ENCODE data around the gene PEAK1. TPM values are rescaled to one million over a fixed set of nuclear protein-coding genes. Genes with fewer than 3 reads are reported as not detected.
A peak's percentile ranks its signal among the peaks of the same experiment; 100 is the strongest.

PEAK1 gene
- total RNA-seq, 2 donors from 2014 or later, result 33.5 to 54.4 TPM

DNA sequence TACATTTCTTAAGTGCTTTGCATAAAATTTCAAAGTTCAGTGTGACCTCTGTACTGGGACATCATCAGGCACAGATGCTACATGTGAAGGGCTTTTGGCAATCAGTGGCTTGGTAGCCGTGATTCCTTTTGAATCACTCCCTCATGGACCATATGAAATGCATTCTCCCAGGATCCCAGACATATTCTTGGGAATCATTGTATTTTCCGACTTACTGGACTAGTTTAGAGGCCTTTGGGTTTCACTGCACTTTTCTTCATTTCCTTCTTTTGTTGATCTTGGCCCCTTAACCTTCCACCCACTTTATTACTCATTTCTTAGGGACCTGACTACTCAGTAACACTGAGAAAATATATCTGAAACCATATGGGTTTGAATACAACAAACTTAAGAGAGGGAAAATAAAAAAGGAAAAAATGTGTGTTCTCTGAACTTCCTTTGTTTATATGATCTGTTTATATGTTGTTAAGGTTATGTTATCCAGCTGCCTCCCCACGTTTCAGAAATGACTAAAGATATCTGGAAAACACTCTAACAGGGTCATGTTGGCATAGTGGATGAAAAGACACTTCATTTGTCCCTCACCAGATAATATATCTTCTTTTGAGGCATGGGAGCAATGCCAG lies 35.9 kb upstream of the PEAK1 start:
- no peak overlapping the region for H3K4me3 ChIP-seq
- H3K36me3 ChIP-seq, result no peaks in the 10 kb centered on the region
- H3K27ac ChIP-seq, result no peak overlapping the region
- intact Hi-C loops (cut with DNase I), result no loop called here
- no peak overlapping the region for H3K9ac ChIP-seq (ENCODE audit: low read depth in 2 of 2, low read length in 2 of 2)
- TF ChIP-seq, protein P1, sequence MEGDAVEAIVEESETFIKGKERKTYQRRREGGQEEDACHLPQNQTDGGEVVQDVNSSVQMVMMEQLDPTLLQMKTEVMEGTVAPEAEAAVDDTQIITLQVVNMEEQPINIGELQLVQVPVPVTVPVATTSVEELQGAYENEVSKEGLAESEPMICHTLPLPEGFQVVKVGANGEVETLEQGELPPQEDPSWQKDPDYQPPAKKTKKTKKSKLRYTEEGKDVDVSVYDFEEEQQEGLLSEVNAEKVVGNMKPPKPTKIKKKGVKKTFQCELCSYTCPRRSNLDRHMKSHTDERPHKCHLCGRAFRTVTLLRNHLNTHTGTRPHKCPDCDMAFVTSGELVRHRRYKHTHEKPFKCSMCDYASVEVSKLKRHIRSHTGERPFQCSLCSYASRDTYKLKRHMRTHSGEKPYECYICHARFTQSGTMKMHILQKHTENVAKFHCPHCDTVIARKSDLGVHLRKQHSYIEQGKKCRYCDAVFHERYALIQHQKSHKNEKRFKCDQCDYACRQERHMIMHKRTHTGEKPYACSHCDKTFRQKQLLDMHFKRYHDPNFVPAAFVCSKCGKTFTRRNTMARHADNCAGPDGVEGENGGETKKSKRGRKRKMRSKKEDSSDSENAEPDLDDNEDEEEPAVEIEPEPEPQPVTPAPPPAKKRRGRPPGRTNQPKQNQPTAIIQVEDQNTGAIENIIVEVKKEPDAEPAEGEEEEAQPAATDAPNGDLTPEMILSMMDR (IDR thresholded peaks at IDR 0.05), result no peak
- no peaks in the 10 kb centered on the region for H3K4me1 ChIP-seq
- DNase-seq, result no peak
- H3K27me3 ChIP-seq, result no peaks in the 10 kb centered on the region
- H3K9me3 ChIP-seq, result no peaks in the 10 kb centered on the region

DNA sequence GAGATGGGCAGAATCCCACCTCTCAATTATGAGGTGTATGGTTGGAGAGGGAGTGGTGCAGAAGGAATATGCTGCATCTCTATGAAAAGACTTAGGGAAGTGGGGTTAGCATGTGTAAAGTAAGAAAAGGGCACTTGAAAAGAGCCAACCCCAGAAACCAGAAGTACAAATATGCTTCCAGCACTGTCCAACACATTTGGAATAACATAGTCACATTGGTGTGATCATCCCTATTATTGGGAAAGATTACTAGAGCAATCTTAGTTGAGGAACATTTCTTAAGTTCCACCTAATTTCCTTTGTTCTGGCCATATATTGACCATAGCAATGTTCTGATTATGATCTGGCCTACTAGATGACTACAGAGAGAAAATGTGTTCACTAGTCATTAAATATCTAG lies 35.0 kb upstream of the PEAK1 start:
- no peak for DNase-seq
- intact Hi-C loops (cut with DNase I), result no loop called here
- Histone ChIP-seq H3K27ac (no peak overlapping the region), H3K4me3 (no peak overlapping the region), H3K36me3 (no peaks in the 10 kb centered on the region), H3K4me1 (no peaks in the 10 kb centered on the region), H3K27me3 (no peaks in the 10 kb centered on the region), H3K9ac (ENCODE audit: low read depth in 2 of 2, low read length in 2 of 2) (no peak overlapping the region), H3K9me3 (no peaks in the 10 kb centered on the region)
- TF ChIP-seq, protein P1 (IDR thresholded peaks at IDR 0.05), result no peak

DNA sequence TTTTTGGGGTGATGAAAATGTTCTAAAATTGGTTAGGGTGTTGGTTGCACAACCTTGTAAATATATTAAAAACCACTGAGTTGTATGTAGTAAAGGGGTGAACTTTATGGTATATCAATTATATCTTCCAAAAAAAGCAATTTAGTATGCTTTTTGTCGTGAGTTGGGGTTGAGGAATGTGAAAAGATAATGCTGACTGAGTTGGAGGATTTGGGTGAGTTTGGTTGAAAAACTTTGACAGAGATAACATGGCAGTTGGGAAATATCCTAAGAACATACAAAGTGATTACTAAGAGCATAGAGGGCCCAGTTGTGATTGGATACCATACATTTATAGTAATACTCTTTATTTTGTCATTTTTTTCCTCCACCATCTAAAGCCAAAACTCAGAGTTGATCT lies 34.4 kb upstream of the PEAK1 start:
- Histone ChIP-seq H3K27me3 (no peaks in the 10 kb centered on the region), H3K4me3 (no peak overlapping the region), H3K9ac (ENCODE audit: low read depth in 2 of 2, low read length in 2 of 2) (no peak overlapping the region), H3K27ac (no peak overlapping the region), H3K36me3 (no peaks in the 10 kb centered on the region), H3K4me1 (no peaks in the 10 kb centered on the region), H3K9me3 (no peaks in the 10 kb centered on the region)
- no peak for DNase-seq
- TF ChIP-seq, protein P1 (IDR thresholded peaks at IDR 0.05), result no peak
- intact Hi-C loops (cut with DNase I), result no loop called here

DNA sequence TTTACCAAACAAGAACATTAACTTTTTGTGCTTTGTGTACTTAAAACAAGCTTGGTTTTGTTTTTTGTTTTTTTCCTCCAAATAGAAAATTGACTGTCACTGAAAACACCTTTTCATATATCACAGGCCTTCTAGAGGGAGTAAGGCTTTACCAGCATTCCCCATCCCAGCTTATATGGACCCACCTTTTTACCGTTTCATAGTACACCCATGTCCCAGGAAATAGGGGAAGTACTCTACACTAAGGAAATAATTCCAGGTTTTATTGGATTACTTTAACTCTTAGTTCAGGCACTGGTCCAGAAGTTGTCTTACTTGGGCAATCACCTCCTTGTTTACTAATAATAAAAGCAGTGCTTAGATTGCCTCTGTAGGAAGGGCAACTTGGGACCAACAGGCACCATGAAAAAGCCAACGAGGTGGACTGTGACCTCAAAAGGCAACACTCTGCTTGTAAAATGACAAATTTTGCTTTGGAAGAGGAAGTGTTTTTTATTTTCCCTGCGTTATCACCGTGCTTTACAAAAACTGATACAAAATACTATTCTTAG lies 27.0 kb upstream of the PEAK1 start:
- TF ChIP-seq, protein P1 (IDR thresholded peaks at IDR 0.05), result no peak
- H3K27ac ChIP-seq, result peak overlapping the region; percentile 49
- no peak overlapping the region for H3K4me3 ChIP-seq
- intact Hi-C loops (cut with DNase I), result no loop called here
- DNase-seq, result peak; percentile 77
- H3K27me3 ChIP-seq, result no peaks in the 10 kb centered on the region
- H3K36me3 ChIP-seq, result no peaks in the 10 kb centered on the region
- H3K9me3 ChIP-seq, result no peaks in the 10 kb centered on the region
- H3K4me1 ChIP-seq, result no peaks in the 10 kb centered on the region
- H3K9ac ChIP-seq (ENCODE audit: low read depth in 2 of 2, low read length in 2 of 2), result no peak overlapping the region

DNA sequence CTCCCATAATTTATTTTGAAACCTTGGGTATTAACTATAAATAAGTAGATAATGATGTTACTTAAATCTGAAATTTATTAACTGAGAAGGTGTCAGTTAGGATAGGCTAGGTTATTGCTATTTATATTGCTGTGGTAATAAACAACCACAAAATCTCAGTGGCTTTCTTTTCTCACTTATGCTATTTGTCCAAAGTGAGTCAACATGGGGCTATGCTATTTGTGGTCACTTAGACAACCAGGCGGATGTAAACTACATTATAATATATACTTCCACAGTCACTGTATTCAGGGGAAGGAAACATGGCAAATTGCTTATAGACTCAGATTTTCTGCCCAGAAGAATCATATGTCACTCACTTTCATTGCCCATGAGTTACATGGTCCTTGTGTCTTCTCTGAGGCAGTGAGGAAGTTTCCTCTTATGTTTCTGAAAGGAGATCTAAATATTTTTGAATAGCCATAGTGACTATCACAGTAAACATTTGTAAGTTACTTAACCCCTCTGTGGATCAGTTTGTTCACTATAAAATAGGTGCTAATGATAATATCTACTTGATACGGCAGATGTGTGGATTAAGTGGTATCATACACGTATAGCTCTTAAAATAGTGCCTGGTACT lies 20.6 kb upstream of the PEAK1 start:
- no peaks in the 10 kb centered on the region for H3K9me3 ChIP-seq
- TF ChIP-seq, protein P1 (IDR thresholded peaks at IDR 0.05), result no peak
- H3K4me1 ChIP-seq, result no peaks in the 10 kb centered on the region
- H3K9ac ChIP-seq (ENCODE audit: low read depth in 2 of 2, low read length in 2 of 2), result no peak overlapping the region
- H3K27me3 ChIP-seq, result no peaks in the 10 kb centered on the region
- no peak overlapping the region for H3K27ac ChIP-seq
- no peak overlapping the region for H3K4me3 ChIP-seq
- no peaks in the 10 kb centered on the region for H3K36me3 ChIP-seq
- DNase-seq, result no peak
- intact Hi-C loops (cut with DNase I), result no loop called here

Data from colonic mucosa (tissue), 4 donors.